Neural cell (in vitro differentiated cells): ENCODE results near the gene FUBP3. TPM values are rescaled to one million over a fixed set of nuclear protein-coding genes. Genes with fewer than 3 reads are reported as not detected.

Source experiments
- H2AFZ ChIP-seq: fragments of 200-600, 300-800 bp; sonication (generic), shearing (Covaris generic); 2 replicates; pipeline ENCODE4 v1.6.0; 2014; ENCODE audit warnings: low read depth, mild to moderate bottlenecking, antibody characterized with exemption, low read length, moderate library complexity
- H3F3A ChIP-seq: fragments of 200-600 bp; shearing (Covaris generic); 2 replicates; pipeline ENCODE4 v1.6.1; 2016; ENCODE audit warnings: mild to moderate bottlenecking, moderate library complexity, mixed read lengths, antibody characterized with exemption, low read length; ENCODE audit not compliant: insufficient read depth, poor library complexity, severe bottlenecking
- H3K27ac ChIP-seq: fragments of 200-600, 300-800 bp; sonication (generic), shearing (Covaris generic); 2 replicates; pipeline ENCODE4 v1.5.1; 2014; ENCODE audit warnings: mild to moderate bottlenecking, low read length, moderate library complexity
- H3K27me3 ChIP-seq: fragments of 300-800, 200-600 bp; sonication (generic), shearing (Covaris generic); 2 replicates; pipeline ENCODE4 v1.6.0; 2014; ENCODE audit warnings: mild to moderate bottlenecking, low read depth, low read length, moderate library complexity; ENCODE audit not compliant: insufficient read depth
- H3K36me3 ChIP-seq: fragments of 300-800, 200-600 bp; sonication (generic), shearing (Covaris generic); 2 replicates; pipeline ENCODE4 v1.5.1; 2014; ENCODE audit warnings: mild to moderate bottlenecking, antibody characterized with exemption, low read length, moderate library complexity; ENCODE audit not compliant: insufficient read depth
- H3K4me2 ChIP-seq: fragments of 300-800, 200-600 bp; sonication (generic), shearing (Covaris generic); 2 replicates; pipeline ENCODE4 v1.6.0; 2014; ENCODE audit warnings: mild to moderate bottlenecking, low read length
- H3K4me3 ChIP-seq: fragments of 300-800, 200-600 bp; sonication (generic), shearing (Covaris generic); 2 replicates; pipeline ENCODE4 v1.5.1; 2014; ENCODE audit warnings: mild to moderate bottlenecking, low read length, moderate library complexity
- H3K79me2 ChIP-seq: fragments of 200-600 bp; shearing (Covaris generic); replicated peaks from 2 replicates; pipeline ENCODE4 v1.6.0; 2014; ENCODE audit warnings: mild to moderate bottlenecking, low read length, moderate library complexity; ENCODE audit not compliant: insufficient read depth
- H3K9ac ChIP-seq: fragments of 300-800, 200-600 bp; sonication (generic), shearing (Covaris generic); 2 replicates; pipeline ENCODE4 v1.6.1; 2016; ENCODE audit warnings: mild to moderate bottlenecking, low read length, mixed read lengths
- H3K9me2 ChIP-seq: fragments of 200-600 bp; shearing (Covaris generic); 2 replicates; pipeline ENCODE4 v1.6.1; 2016; ENCODE audit warnings: mild to moderate bottlenecking, low read length, mixed read lengths; ENCODE audit not compliant: insufficient read depth
- H3K9me3 ChIP-seq: fragments of 200-600, 300-800 bp; sonication (generic), shearing (Covaris generic); 2 replicates; pipeline ENCODE4 v1.6.1; 2016; ENCODE audit warnings: mild to moderate bottlenecking, mixed run types, low read length, moderate library complexity, mixed read lengths
- H4K20me1 ChIP-seq: fragments of 200-600 bp; shearing (Covaris generic); 2 replicates; pipeline ENCODE4 v1.6.1; 2016; ENCODE audit warnings: mild to moderate bottlenecking, mixed run types; ENCODE audit not compliant: insufficient read depth
- CTCF ChIP-seq: fragments of 450-650 bp; IDR thresholded peaks from 2 replicates; pipeline ENCODE4 v1.5.1; 2014; ENCODE audit warnings: antibody characterized with exemption, mild to moderate bottlenecking, moderate library complexity; ENCODE audit not compliant: poor library complexity, severe bottlenecking
- EP300 ChIP-seq: fragments of 450-650 bp; conservative IDR thresholded peaks from 2 replicates; pipeline ENCODE4 v1.6.1; 2014; ENCODE audit warnings: antibody characterized with exemption, mild to moderate bottlenecking, moderate library complexity; ENCODE audit not compliant: poor library complexity, severe bottlenecking
- EZH2 ChIP-seq: fragments of 200-600, 300-800 bp; shearing (Covaris generic), sonication (generic); IDR thresholded peaks from 2 replicates; pipeline ENCODE4 v1.6.1; 2014; ENCODE audit warnings: antibody characterized with exemption, low read length, borderline replicate concordance, mild to moderate bottlenecking; ENCODE audit not compliant: insufficient read depth, poor library complexity, severe bottlenecking
- MXI1 ChIP-seq: fragments of 450-650 bp; conservative IDR thresholded peaks from 2 replicates; pipeline ENCODE4 v1.6.1; 2014; ENCODE audit warnings: antibody characterized with exemption, mild to moderate bottlenecking; ENCODE audit not compliant: poor library complexity, severe bottlenecking
- POLR2AphosphoS5 ChIP-seq: IDR thresholded peaks from 2 replicates; pipeline ENCODE4 v1.6.1; 2012
- RAD21 ChIP-seq: fragments of 450-650 bp; conservative IDR thresholded peaks from 2 replicates; pipeline ENCODE4 v1.6.1; 2014; ENCODE audit warnings: antibody characterized with exemption, mild to moderate bottlenecking, moderate library complexity
- REST ChIP-seq: IDR thresholded peaks from 2 replicates; pipeline ENCODE4 v1.6.1; 2012; ENCODE audit warnings: borderline replicate concordance
- SMC3 ChIP-seq: fragments of 450-650 bp; conservative IDR thresholded peaks from 2 replicates; pipeline ENCODE4 v1.6.1; 2014; ENCODE audit warnings: antibody characterized with exemption, mild to moderate bottlenecking, moderate library complexity; ENCODE audit not compliant: poor library complexity
- TAF1 ChIP-seq: IDR thresholded peaks from 2 replicates; pipeline ENCODE4 v1.6.1; 2012; ENCODE audit warnings: low read depth
- polyA plus RNA-seq: library from polyadenylated mRNA; depleted of rRNA; stranded (reverse); fragments of >200 nt; gene quantifications from 2 replicates; pipeline ENCODE4 v1.2.3, GENCODE V29; 2014

FUBP3 gene
- polyA plus RNA-seq, 1 donor from 2014 or later: 70.5 TPM

- Histone ChIP-seq H3K9ac (no peak overlapping the region), H3K36me3 (no peaks in the 10 kb centered on the region), H3F3A (no peaks in the 10 kb centered on the region), H3K4me2 (no peak overlapping the region), H3K79me2 (no peaks in the 10 kb centered on the region), H3K27me3 (peaks cover 7% of the 10 kb centered on the region), H4K20me1 (no peaks in the 10 kb centered on the region), H3K9me3 (no peaks in the 10 kb centered on the region), H3K4me3 (no peak overlapping the region), H2AFZ (no peak overlapping the region), H3K27ac (no peak overlapping the region), H3K9me2 (no peaks in the 10 kb centered on the region)
- TF ChIP-seq EP300: no peak
- no peak for TF ChIP-seq REST
- TF ChIP-seq MXI1: no peak
- no peak for TF ChIP-seq RAD21
- TF ChIP-seq CTCF: no peak
- TF ChIP-seq EZH2: no peak
- no peak for TF ChIP-seq TAF1
- no peak for TF ChIP-seq SMC3
- TF ChIP-seq POLR2AphosphoS5: no peak
Measured at GRCh38 chr9:130651752-130652151, 72.4 kb downstream of the FUBP3 start.

GRCh38 chr9:130654879-130655278 is 75.5 kb downstream of the FUBP3 start:
- no peaks in the 10 kb centered on the region for H4K20me1 ChIP-seq
- no peak overlapping the region for H3K4me2 ChIP-seq
- peaks cover 30% of the 10 kb centered on the region for H3K27me3 ChIP-seq
- TF ChIP-seq CTCF (no peak), REST (no peak), EZH2 (no peak), SMC3 (no peak), TAF1 (no peak), MXI1 (no peak), POLR2AphosphoS5 (no peak), RAD21 (no peak), EP300 (no peak)
- no peak overlapping the region for H3K9ac ChIP-seq
- H3K4me3 ChIP-seq: no peak overlapping the region
- no peak overlapping the region for H2AFZ ChIP-seq
- peaks cover 2% of the 10 kb centered on the region for H3K9me3 ChIP-seq
- H3F3A ChIP-seq: no peaks in the 10 kb centered on the region
- H3K27ac ChIP-seq: no peak overlapping the region
- H3K36me3 ChIP-seq: no peaks in the 10 kb centered on the region
- H3K9me2 ChIP-seq: no peaks in the 10 kb centered on the region
- H3K79me2 ChIP-seq: no peaks in the 10 kb centered on the region
